GM12878 (cell line): Measurements from ENCODE around the gene PIGX. TPM values are rescaled to one million over a fixed set of nuclear protein-coding genes. Genes with fewer than 3 reads are reported as not detected.

Experiments
- ATAC-seq: fragments of 200-7000 bp; cut with Tn5 transposase; 3 replicates; pipeline ENCODE4 v1.9.1; 2020; ENCODE audit warnings: mild to moderate bottlenecking, moderate library complexity
- BruUV-seq: library from RNA; stranded (reverse); fragments of 400-500 nt; replicated peaks from 2 replicates; lab custom pipeline; 2021; lab: Mats Ljungman, UMichigan
- CTCF ChIA-PET: fragments of 300-600 bp; sonication (Branson Sonifier 250); formaldehyde crosslinking; extraction: SDS; loops from one replicate; lab custom pipeline; 2021; ENCODE audit warnings: inconsistent platforms; lab: Yijun Ruan, JAX
- POLR2A ChIA-PET: fragments of 350-600 bp; formaldehyde crosslinking; extraction: SDS; loops from one replicate; lab custom pipeline; 2021; ENCODE audit warnings: inconsistent platforms; lab: Charles Lee
- RAD21 ChIA-PET: fragments of 300-600 bp; sonication (Branson Sonifier 250); formaldehyde crosslinking; loops from one replicate; lab custom pipeline; 2023; ENCODE audit warnings: antibody characterized with exemption; ENCODE audit not compliant: unreplicated experiment; lab: Charles Lee
- SMC1A ChIA-PET: fragments of 300-600 bp; sonication (Branson Sonifier 250); formaldehyde crosslinking; loops from one replicate; lab custom pipeline; 2023; ENCODE audit not compliant: unreplicated experiment, uncharacterized antibody; lab: Charles Lee
- DNase-seq: peaks from one replicate; pipeline ENCODE4 v3.0.0-alpha.2; 2011; ENCODE audit warnings: low read depth, low spot score
- FAIRE-seq: peaks from 3 replicates; lab custom pipeline; 2011; peaks lifted over from hg19 to GRCh38; lab: Jason Lieb, UNC
- H2AFZ ChIP-seq: 2 replicates; pipeline ENCODE4 v1.6.0; 2011; ENCODE audit warnings: low read depth, low read length, control low read depth; ENCODE audit not compliant: control insufficient read depth
- H3K27ac ChIP-seq: 2 replicates; pipeline ENCODE4 v1.5.1; 2011; ENCODE audit warnings: control low read depth; ENCODE audit not compliant: control insufficient read depth, insufficient read depth
- H3K27me3 ChIP-seq, 2 experiments: replicated peaks in 1 of 2; 2 replicates each; pipeline versions ENCODE4 v1.6.0 to v1.6.1; 2011; ENCODE audit warnings: low read length in 1 of 2; ENCODE audit not compliant: control insufficient read depth in 2 of 2, insufficient read depth in 2 of 2
- H3K36me3 ChIP-seq, 2 experiments: 2 replicates each; pipeline ENCODE4 v1.5.1; 2011; ENCODE audit warnings: low read length in 1 of 2; ENCODE audit not compliant: control insufficient read depth in 2 of 2, insufficient read depth in 2 of 2
- H3K4me1 ChIP-seq: 2 replicates; pipeline ENCODE4 v1.6.1; 2011; ENCODE audit warnings: mild to moderate bottlenecking, low read length, moderate library complexity, mixed read lengths; ENCODE audit not compliant: control insufficient read depth, insufficient read depth
- H3K4me2 ChIP-seq: 2 replicates; pipeline ENCODE4 v1.6.0; 2011; ENCODE audit warnings: control low read depth; ENCODE audit not compliant: control insufficient read depth, insufficient read depth
- H3K4me3 ChIP-seq: fragments of 200-600 bp; sonication (generic); 2 replicates; pipeline ENCODE4 v1.5.1; 2016
- H3K79me2 ChIP-seq: 2 replicates; pipeline ENCODE4 v1.6.0; 2011; ENCODE audit warnings: low read length; ENCODE audit not compliant: control insufficient read depth, insufficient read depth
- H3K9ac ChIP-seq: 2 replicates; pipeline ENCODE4 v1.8.0; 2011; ENCODE audit warnings: low read length, control low read depth, mixed read lengths; ENCODE audit not compliant: control insufficient read depth, insufficient read depth
- H3K9me3 ChIP-seq: replicated peaks from 3 replicates; pipeline ENCODE4 v1.5.1; 2011; ENCODE audit warnings: mild to moderate bottlenecking, low read length; ENCODE audit not compliant: control insufficient read depth, insufficient read depth
- H4K20me1 ChIP-seq: 2 replicates; pipeline ENCODE4 v1.6.0; 2011; ENCODE audit not compliant: control insufficient read depth, insufficient read depth
- BACH1 ChIP-seq: fragments of 450-650 bp; IDR thresholded peaks from 2 replicates; pipeline ENCODE4 v1.6.1; 2017; ENCODE audit warnings: mild to moderate bottlenecking, borderline replicate concordance
- BHLHE40 ChIP-seq, 2 experiments: fragments of 450-650 bp in 1 of 2; IDR thresholded peaks; 2 replicates each; pipeline ENCODE4 v1.6.1; 2011 to 2017; ENCODE audit warnings: low read depth in 2 of 2, borderline replicate concordance in 1 of 2, improper control_type of control experiment in 1 of 2, low read length in 1 of 2, mild to moderate bottlenecking in 1 of 2
- DPF2 ChIP-seq: fragments of 450-650 bp; IDR thresholded peaks from 2 replicates; pipeline ENCODE4 v1.6.1; 2017; ENCODE audit warnings: mild to moderate bottlenecking
- EGR1 ChIP-seq, 2 experiments: IDR thresholded peaks; 1 replicate in 1 of 2; 2 replicates in 1 of 2; pipeline ENCODE4 v1.6.1; 2011 to 2012; ENCODE audit warnings: low read depth in 2 of 2, low read length in 2 of 2, borderline replicate concordance in 1 of 2, mild to moderate bottlenecking in 1 of 2, moderate library complexity in 1 of 2
- IRF5 ChIP-seq: fragments of 450-650 bp; IDR thresholded peaks from 2 replicates; pipeline ENCODE4 v1.6.1; 2017; ENCODE audit warnings: borderline replicate concordance
- LARP7 ChIP-seq: fragments of 450-650 bp; IDR thresholded peaks from 2 replicates; pipeline ENCODE4 v1.6.1; 2017; ENCODE audit warnings: mild to moderate bottlenecking
- PKNOX1 ChIP-seq: fragments of 450-650 bp; IDR thresholded peaks from 2 replicates; pipeline ENCODE4 v1.6.1; 2016; ENCODE audit warnings: mild to moderate bottlenecking
- PML ChIP-seq: IDR thresholded peaks from 2 replicates; pipeline ENCODE4 v1.6.1; 2012; ENCODE audit warnings: low read length, inconsistent platforms
- RAD21 ChIP-seq: IDR thresholded peaks from 2 replicates; pipeline ENCODE4 v1.6.1; 2011; ENCODE audit warnings: mild to moderate bottlenecking, low read depth, low read length, moderate library complexity; ENCODE audit not compliant: insufficient read depth
- RB1 ChIP-seq: fragments of 450-650 bp; formaldehyde crosslinking; IDR thresholded peaks from 2 replicates; pipeline ENCODE4 v1.6.1; 2017; ENCODE audit warnings: mild to moderate bottlenecking, borderline replicate concordance
- RELA ChIP-seq: fragments of 450-650 bp; IDR thresholded peaks from 2 replicates; pipeline ENCODE4 v1.8.0; 2014; ENCODE audit warnings: borderline replicate concordance; ENCODE audit not compliant: partially characterized antibody
- ZNF217 ChIP-seq: fragments of 450-650 bp; IDR thresholded peaks from 2 replicates; pipeline ENCODE4 v1.6.1; 2017; ENCODE audit warnings: antibody characterized with exemption, mild to moderate bottlenecking
- ZSCAN29 ChIP-seq: fragments of 450-650 bp; IDR thresholded peaks from 2 replicates; pipeline ENCODE4 v1.6.1; 2017; ENCODE audit warnings: mild to moderate bottlenecking, moderate library complexity
- WGBS: methylation state at CpG from one replicate; pipeline ENCODE4 v1.1.6; 2016; ENCODE audit warnings: low lambda C conversion rate; ENCODE audit not compliant: insufficient replicate concordance, insufficient coverage; ENCODE audit errors: missing lambda C conversion rate; 5-methylcytosine and 5-hydroxymethylcytosine counted together
- in situ Hi-C: fragments of 300-500 bp; cut with MboI; formaldehyde crosslinking; loops from 9 replicates; pipeline ENCODE4 v1.14.3; 2018; ENCODE audit warnings: mixed read lengths
- intact Hi-C: fragments of 100-400 bp; cut with micrococcal nuclease; formaldehyde crosslinking; loops from one replicate; pipeline ENCODE4 v1.14.2; 2022; ENCODE audit not compliant: unreplicated experiment
- polyA plus RNA-seq, 11 experiments: library from polyadenylated mRNA; depleted of rRNA in 4 of 11; unstranded in 6 of 11; stranded (reverse) in 5 of 11; fragments of >200 nt; fragmentation: Nextera tagmentation in 4 of 11; fragmentation: Illumina TruSeq in 1 of 11; extraction: Ambion mirVana in 4 of 11; extraction: Trizol in 1 of 11; gene quantifications; 1 replicate in 1 of 11; 2 replicates in 10 of 11; pipeline versions ENCODE4 v1.2.1 to v1.2.3, GENCODE V29; 2011 to 2016; ENCODE audit warnings: inconsistent platforms in 2 of 11, missing spikeins in 2 of 11, low read depth in 1 of 11
- total RNA-seq, 4 experiments: library from RNA; depleted of rRNA in 3 of 4; stranded (reverse); fragments of >200 nt in 3 of 4; fragmentation: Illumina TruSeq in 1 of 4; extraction: Trizol in 1 of 4; gene quantifications; 2 replicates each; pipeline versions ENCODE4 v1.2.1 to v1.2.3, GENCODE V29; 2013 to 2021

The PIGX gene
- total and polyA plus RNA-seq, 10 of the 15 experiments (the other 5 are each of a cell fraction or from before 2014, with no cell fraction given): 3.8 to 40.0 (median 22.3) TPM

- ChIA-PET SMC1A (interaction anchor here (0.8 to 1.3 kb wide), 2 partner anchors 25 to 103 kb away, joined by 3 to 5 read pairs; no protein-coding TSS in a partner anchor), POLR2A (interaction anchor here (1.0 kb wide), 4 partner anchors 27 to 76 kb away, joined by 3 to 6 read pairs (median 3); partner anchors contain the start of gene PAK2), RAD21 (interaction anchor here (0.7 to 1.3 kb wide), 6 partner anchors 27 to 104 kb away, joined by 3 to 7 read pairs (median 4); partner anchors contain the start of gene PAK2), CTCF (interaction anchor here (0.6 to 1.0 kb wide), 4 partner anchors 28 to 103 kb away, joined by 3 read pairs; no protein-coding TSS in a partner anchor)
- Histone ChIP-seq H3K9me3 (no peaks in the 10 kb centered on the region), H3K27ac (peak overlapping the region; percentile 89), H3K4me1 (no peaks in the 10 kb centered on the region), H3K36me3 (no peaks in the 10 kb centered on the region), H3K27me3 (no peaks in the 10 kb centered on the region), H3K4me2 (peak overlapping the region; percentile 85), H3K9ac (peak overlapping the region; percentile 70), H2AFZ (peak overlapping the region; percentile 95), H3K79me2 (peaks cover 12% of the 10 kb centered on the region), H4K20me1 (no peaks in the 10 kb centered on the region), H3K4me3 (peak overlapping the region; percentile 89)
- in situ Hi-C loops (no loop called here), intact Hi-C loops (loop anchor here (5.0 to 10.0 kb wide), 2 partner anchors 35 to 232 kb away; partner anchors contain the start of gene NCBP2)
- no peak for DNase-seq
- peak; percentile 67 for ATAC-seq
- 0 out of 3 replicates have a peak, but pooled peaks of 1 of the 2 experiments have one; percentile 33 for TF ChIP-seq EGR1 (IDR thresholded peaks at IDR 0.05; ENCODE audit: borderline replicate concordance in 1 of 2, low read depth in 2 of 2, low read length in 2 of 2)
- TF ChIP-seq LARP7: peak; percentile 15; the same call in 1 of the 2 replicates
- TF ChIP-seq IRF5: no peak
- TF ChIP-seq PKNOX1: peak; percentile 70
- peak; percentile 86; the same call in 1 of the 2 replicates for TF ChIP-seq ZNF217
- TF ChIP-seq ZSCAN29: 0 out of 2 replicates have a peak, but pooled peaks have one; percentile 69
- peak in 1 of 2 experiments; percentile 85; a peak in 1 of 4 replicates for TF ChIP-seq BHLHE40 (IDR thresholded peaks at IDR 0.05; ENCODE audit: borderline replicate concordance in 1 of 2, low read depth in 2 of 2, low read length in 1 of 2)
- TF ChIP-seq RELA: no peak
- no peak for TF ChIP-seq RAD21
- peak; percentile 16; the same call in 1 of the 2 replicates for TF ChIP-seq BACH1
- no peak for TF ChIP-seq PML
- peak; percentile 17; the same call in 1 of the 2 replicates for TF ChIP-seq DPF2
- 0 out of 2 replicates have a peak, but pooled peaks have one; percentile 14 for TF ChIP-seq RB1
- WGBS: 9% methylated on average over 57 of the region's 64 CpGs
- TSS peak; percentile 89 for BruUV-seq
- no peak for FAIRE-seq
These were observed 587 bp downstream of the PIGX start for GRCh38 chr3:196712514-196713413.
